ENCODE data around the gene PLEKHN1.

DNA sequence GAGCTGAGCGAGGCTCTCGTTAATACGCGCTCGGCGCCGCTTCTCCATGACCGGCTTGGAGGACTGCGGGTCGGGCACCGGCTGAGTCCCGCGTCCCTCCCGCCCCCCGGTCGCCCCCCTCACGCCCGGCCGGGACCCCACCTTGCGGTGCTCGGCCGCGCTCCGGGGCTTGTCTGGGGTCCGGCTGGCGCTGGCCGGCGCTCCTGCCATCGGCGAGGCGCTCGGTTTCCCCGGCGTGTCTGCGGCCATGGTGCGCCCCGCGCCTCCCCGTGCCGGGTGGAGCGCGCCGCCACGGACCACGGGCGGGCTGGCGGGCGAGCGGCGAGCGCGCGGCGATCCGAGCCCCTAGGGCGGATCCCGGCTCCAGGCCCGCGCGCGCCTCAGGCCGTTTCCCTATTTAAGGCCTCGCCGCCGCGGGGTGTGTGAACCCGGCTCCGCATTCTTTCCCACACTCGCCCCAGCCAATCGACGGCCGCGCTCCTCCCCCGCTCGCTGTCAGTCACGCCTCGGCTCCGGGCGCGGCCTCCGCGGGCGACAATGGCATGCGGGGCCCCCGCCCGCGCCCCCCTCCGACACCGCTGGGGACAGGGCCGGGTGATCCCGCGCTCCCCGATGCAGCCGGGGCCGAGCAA, 33.6 kb downstream of the PLEKHN1 start, which contains the start of gene HES4:
- TF ChIP-seq CTCF (conservative IDR thresholded peaks at IDR 0.05) (no peak), EZH2 (IDR thresholded peaks at IDR 0.05; ENCODE audit: low read depth) (no peak)
